Measurements from ENCODE around the gene RGPD5.
"Not testable (repeated sequence)": the region's sequence is repeated elsewhere in the genome, so short reads cannot be mapped to it uniquely, and the experiment has no call there.

RGPD5 gene

DNA sequence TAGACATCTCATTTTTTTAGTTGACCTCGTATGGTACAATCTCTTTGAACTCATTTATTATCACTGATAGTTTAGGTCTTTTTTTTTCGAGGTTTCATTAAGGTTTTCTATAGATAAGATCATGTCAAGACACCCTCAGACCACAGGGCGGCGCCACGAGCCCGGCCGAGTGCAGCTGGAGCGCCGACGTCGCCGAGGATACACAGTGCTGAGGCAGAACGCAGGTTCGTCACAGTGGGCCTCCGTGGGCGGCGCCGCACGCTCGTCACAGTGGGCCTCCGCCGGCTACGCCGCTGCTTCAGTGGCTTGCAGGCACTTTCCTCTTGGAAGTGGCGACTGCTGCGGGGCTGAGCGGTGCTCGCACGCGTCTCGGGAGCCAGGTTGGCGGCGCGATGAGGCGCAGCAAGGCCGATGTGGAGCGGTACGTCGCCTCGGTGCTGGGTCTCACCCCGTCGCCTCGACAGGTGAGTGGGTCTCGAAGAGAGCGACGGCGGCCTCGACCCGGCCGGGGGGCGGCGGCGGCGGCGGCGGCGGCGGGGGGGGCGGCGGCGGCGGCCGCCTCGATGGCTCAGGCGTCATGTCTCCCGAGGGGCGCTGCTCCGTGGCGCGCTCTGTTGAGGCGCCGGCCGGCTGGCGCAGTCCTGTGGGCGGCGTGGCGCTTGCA lies at the start of gene RGPD5:
RGPD5 (plus strand) TSS at position 232 of the 664 bp plus-strand sequence; CDS start at position 393, 161 bp downstream.
- not testable (repeated sequence) for DNase-seq

DNA sequence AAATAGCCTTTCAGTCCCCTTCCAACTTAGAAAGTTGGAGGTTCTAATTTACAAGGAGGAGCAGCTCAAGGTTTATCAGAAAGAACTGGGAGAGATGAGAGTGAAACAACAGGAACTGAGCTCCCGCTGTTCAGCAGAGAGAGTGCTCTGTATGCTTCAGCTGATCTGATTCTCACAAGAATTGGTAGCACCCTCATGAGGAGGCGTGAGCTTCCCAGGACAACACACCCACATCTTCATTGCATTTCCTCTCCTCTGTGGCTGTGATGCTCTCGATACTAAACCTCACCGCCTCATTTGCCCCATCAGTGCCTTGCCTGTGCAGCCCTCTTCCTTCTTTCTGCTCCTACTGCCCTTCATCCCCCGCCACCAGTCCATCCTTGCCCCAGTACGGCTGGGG lies 42.5 kb upstream of the RGPD5 start:
- not testable (repeated sequence) for DNase-seq

DNA sequence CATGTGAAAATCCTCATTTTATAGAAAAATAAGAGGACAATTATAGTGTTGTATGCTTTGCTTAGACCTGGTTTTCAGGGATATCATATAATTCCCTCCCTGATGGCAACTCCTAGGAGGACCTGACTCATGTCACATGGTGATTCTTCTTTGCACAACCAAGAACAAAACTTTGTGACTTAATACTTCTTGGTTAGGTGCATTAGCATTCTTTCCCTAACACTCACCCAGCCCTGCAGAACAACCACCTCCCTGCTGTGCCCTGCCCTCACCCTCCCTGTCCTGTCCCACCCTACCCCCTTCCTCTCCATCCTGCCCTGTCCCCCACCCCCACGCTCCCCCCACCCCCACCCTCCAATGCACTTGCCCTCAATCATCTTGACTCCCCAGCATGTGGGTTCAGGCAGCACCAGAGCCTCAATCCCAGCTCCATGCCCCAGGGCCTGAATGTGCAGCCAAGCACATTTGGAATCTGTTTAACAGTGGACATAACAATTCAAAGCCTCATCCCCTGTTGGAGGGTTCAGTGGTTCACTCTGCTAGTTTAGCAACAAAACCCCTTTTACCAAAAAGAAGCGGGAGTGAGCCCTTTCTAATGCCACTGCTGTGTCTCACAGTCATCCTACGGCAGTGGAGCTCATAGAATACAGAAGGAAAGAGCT lies 36.8 kb upstream of the RGPD5 start:
- DNase-seq: not testable (repeated sequence)

DNA sequence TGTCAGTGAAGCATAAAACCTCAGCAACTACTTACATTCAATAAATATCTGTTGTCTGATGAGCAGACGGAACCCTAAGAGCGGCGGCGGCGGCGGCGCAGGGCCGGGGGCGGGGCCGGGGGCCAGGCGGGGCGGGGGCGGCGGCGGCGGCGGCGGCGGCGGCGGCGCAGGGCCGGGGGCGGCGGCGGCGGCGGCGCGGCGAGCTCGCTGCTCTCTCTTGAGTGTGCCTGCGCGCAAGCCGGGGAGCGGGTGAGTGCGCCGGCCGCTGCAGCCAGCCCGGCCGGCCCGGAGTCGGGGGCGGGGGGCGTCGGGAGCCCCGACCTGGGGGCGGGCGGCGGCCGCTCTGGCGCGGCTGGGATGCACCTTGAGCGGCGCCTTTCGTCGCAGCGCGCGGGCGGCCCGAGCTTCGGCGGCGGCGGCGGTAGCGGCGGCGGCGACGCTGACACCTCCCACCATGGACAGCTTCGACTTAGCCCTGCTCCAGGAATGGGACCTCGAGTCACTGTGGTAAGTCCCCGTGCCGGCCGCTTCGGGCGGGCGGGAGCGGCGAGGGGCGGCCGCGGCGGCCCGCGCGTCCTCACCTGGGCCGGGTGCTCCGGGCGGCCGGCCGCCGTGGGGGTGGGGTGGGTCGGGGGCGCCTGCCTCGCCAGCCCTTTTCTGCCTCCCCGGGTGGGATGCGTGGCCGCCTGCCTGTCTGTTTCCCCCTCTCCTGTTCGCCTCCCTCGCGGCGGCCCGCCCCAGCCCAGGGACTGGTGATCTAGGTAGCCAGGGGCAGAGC lies 33.7 kb upstream of the RGPD5 start:
- DNase-seq: not testable (repeated sequence)

DNA sequence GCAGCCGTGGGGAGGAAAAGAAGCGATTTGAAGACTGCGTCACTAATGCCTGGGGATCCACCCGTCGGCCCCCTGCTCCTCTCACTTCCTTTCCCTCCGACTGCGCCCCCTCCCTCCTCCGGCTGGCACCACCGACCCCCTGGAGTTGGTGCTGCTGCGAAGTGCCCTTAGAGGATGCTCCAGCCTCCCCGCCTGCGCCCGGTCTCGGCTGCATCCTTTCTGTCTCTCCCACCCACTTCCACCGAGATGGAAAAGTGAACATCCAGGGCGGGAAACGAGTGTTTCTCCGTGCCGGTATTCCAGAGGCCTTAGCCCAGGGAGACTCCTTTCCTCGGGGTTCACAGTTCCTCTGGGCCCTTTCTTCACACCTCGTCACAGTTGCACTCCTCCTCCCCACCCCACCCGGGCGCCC lies 33.1 kb upstream of the RGPD5 start:
- DNase-seq: not testable (repeated sequence)

DNA sequence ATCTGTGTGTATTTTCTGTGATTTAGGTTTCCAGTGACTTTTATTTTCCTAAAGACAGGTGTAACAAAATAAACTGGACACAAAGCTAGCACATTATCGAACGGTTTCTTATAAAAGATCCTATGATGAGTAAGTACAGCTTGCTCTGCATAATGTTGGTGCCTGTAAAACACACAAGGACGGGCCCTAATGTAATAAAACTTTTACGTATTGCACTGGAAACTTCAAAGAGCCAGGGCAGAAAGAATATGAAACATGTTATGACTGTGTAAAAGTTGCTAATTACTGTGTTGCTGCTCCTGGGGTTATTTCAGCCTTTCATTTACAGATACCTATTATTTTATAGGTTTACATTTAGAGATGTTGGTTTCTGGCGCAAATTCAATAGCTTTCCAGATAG lies 32.1 kb upstream of the RGPD5 start:
- DNase-seq: not testable (repeated sequence)

DNA sequence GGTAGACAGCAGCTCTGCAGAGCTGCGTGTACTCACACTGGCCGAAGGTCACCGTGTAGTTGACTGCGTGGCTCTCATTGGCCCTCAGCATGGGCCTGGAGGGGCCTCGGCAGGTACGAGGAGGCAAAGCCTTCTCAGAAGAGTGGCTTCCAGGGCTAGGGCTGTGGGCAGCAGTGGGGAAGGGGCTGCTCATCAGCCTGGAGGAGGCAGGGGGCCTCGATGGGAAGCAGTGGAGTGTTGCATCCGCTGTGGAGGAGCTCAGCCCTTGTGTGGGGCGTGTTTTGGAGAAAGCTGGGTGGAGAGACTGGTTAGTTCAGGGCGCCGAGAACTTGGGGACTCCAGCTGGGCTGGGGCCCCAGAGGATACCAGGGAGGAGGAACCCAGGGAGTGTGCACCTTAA lies 28.0 kb upstream of the RGPD5 start:
- not testable (repeated sequence) for DNase-seq

DNA sequence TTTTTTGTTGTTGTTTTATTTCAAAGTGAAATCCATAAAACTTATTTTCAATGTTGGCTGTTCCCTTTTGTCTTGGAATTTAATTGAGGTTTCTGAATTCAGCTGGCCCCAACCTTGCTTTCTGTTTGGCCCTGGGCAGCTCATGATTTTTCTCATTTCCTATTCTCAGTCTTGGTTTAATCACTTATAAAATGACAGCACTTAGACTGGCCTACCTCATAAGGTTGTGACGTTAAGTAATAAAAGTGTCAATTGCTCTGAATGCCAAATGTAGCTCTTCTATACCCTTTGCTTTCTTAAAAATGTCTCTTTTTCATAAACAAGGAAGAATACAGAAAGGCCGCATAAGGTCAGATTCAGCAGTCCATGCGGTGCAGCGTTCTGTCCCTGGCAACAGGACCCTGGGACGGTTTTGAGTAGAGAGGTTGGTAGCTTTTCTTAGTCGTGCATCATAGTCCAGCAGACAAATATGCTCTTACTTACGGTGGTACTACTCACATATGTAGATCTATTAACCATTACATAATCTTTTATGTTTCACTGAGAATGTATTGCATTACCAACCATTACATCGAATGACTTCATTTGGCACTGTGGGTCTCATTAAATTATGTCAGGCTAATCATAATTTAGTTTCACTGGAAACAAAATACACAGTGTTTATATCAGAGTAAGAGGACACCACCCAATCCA lies 27.1 kb upstream of the RGPD5 start:
- not testable (repeated sequence) for DNase-seq

DNA sequence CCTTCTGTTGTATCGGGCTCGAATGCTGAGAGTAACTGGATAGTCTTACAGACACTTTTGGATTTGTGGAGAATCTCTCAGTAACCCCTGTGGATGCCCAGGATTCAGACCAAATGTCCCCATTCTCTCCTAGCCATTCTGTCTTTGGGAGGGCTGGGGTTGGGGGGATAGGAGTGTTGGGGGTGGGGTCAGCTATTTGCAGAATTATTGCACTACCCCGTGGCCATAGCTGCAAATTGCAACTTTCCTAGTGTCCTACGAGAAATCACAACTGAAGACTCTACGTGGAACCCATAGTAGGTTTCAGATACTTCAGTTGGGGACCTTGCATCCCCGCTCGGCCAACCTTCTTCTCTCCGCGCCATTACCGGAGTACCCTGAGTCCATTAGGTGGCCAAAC lies 25.2 kb upstream of the RGPD5 start:
- not testable (repeated sequence) for DNase-seq

DNA sequence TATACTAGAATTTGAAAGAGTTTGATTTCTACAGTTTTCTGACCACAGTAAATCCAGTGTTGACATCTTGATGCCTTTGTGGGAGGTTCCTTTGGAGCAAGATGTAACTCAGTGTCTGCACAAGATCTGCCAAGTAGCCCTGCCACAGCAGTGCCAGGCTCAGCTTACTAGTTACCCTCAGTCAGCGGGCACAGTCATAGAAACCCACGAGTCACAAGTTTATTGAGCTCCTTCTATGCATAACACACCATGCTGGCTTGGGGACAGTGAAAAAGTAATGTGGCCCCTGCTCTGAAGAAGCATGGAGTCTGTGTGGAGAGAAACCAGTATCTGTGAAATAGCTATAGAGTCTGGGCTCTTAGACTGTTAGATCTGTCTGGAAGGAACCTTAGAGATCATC lies 15.0 kb upstream of the RGPD5 start:
- not testable (repeated sequence) for DNase-seq

DNA sequence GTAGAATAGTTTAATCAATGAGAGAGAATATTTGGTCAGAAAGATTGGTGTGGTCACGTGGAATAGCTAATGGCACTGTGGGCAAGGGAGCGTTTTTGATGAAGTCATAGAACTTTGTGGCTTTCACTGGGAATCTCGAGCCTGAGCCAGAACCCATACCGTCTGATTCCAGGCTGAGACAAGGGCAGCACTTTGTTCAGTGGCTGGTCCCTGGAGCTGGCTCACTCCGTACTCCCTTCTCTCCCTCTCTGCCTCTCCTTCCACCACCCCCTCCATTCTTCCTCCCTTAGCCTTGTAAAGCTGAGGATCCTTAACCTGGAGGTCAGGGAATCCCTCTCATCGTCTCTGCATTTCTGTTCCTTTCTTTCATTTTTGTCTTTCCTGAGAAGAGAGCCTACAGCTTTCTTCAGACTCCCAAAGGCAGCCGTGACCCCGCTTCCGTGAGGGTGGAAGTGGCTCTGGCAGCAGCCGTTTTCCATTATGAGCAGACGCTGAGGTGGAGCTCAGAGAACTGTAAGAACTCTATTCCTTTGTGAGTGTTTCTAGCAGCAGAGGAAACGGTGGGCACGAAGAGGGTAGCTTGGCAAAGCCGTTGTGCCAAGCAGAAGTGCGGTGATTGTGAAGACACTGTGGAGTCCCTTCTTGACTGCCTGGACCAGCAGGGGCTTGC lies 12.8 kb upstream of the RGPD5 start:
- DNase-seq: not testable (repeated sequence)

DNA sequence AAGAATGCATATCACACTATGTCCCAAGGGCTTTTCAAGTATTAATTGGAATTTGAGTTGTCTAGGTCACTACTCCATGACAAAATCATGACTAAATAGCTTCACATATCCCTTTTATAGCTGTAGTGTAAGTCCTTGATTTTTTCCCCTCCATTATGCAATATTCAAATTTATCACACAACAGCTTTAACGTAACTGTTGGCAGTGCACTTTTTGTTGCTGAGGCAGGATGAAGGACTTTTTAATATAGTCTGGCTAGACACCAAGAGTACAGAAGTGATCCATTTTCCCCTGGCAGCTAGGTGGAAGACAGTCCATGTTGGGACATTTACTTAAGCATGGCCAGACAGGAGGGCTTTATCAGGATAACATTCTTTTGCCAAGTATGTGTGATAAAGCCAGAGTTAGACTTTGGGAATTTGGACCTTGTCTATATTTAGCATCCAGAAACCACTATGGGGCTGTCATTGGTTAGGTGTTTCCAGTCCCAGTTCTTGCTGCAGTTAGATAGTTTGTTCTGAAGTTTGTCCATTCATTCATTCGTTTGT lies 11.6 kb upstream of the RGPD5 start:
- not testable (repeated sequence) for DNase-seq

DNA sequence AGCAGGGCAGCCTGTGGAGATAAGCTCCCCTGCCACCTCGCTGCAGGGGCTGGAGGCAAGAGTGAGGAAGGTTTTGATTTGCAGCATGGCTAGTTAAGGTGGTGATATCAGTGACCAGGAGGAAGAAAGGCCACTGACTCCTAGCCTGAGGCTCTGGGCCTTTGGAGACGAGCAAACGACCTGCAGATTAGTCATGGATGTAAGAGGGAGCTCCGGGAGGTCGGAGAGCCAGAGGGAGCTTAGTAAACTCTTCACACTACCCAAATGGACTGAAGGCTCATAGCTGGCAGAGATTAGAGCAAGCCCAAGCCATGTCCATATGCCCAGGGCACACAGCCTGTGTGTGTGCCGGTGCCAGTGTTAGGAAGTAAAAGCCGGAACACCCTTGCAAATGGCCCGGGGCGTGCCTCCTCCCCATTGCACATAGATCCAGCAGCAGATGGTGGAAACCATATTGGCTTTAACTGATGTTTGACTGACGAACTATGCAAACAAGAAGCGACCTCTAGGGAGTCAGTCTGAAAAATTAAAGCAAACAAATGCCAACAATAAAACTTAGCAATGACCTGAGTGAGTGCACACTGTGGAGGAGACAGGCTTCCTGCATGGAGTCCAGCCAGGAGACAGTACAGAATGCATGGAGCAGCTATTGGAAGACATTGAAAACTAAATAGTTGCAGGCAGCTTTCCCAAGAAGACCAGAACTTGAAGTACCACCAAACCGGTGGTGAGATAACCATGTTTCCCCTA lies 2.4 kb upstream of the RGPD5 start:
- DNase-seq: not testable (repeated sequence)

DNA sequence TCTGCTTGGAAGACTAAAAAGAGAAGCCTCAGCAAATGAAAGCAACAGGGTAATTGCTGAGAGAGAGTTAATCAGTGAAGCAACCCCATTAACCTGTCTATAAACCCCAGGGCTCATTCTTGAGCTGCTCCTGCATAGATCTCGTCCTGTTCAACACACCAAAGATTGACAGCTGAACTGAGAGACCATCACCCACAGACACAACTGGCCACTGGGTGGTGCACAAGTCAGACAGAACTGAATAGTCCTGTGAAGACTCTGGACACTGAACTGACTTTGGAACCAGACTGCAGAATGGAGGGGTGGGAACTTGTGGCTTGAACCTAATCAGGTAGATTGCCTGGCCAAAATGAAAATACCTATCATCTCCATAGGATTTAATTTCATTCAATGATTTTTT lies 1.4 kb upstream of the RGPD5 start:
- not testable (repeated sequence) for DNase-seq

DNA sequence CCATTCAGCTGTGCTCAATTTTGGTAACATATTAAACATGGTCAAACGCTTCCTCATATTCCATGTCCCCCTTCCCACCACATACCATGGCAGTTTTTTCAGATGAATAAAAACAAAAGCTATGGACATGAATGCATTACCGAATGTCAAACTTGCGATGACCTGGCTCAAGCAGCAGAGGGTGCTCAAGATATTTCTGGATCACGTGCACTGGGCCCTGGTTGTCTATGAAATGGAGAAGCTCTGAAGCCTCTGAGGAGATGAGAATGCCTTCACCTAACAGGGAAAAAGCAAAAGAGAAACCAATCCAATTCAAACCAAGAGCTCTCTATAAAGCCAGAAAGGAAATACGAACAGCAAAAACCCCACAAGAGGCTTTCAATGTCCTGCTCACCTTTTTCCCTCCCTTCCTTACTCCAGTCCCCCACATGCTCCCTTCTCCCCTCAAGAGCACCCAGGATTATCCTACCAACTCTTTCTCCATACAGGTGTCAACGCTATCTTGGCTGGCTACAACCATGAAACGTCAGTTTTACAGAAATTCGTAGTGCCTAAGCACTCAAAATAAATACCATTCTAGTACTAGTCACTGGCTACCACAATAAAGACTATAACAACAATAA lies 77.1 kb downstream of the RGPD5 start:
- not testable (repeated sequence) for DNase-seq

DNA sequence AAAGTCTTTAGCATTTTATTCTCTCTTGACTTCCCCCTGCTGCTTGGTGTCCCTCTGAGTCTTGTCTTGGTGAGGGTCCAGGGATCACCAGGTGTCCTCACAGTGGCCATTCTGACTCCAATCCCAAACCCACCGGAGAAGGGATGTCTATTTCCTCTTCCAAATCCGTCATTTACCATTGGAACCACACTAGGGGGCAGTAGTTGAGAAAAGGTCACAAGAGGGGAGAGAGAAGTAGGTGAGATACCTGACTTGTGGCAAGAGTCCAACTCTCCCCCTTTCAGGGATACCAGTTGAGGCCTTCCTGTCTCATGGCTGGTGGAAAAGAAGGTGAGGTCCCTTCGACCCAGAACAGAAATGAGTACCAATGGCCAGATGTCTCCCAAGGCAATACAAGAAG lies 82.5 kb downstream of the RGPD5 start:
- DNase-seq: not testable (repeated sequence)

DNA sequence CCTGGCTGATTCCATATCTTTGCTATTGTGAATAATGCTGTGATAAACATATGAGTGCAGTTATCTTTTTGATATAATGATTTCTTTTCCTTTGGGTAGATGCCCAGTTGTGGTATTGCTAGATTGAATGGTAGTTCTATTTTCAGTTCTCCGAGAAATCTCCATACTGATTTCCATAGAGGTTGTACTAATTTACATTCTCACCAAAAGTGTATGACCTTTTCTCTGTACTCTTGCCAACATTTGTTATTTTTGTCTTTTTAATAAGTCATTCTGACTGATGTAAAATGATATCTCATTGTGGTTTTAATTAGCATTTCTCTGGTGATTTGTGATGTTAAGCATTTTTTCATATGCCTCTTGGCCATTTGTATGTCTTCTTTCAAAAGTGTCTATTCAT lies 88.0 kb downstream of the RGPD5 start:
- DNase-seq: not testable (repeated sequence)

DNA sequence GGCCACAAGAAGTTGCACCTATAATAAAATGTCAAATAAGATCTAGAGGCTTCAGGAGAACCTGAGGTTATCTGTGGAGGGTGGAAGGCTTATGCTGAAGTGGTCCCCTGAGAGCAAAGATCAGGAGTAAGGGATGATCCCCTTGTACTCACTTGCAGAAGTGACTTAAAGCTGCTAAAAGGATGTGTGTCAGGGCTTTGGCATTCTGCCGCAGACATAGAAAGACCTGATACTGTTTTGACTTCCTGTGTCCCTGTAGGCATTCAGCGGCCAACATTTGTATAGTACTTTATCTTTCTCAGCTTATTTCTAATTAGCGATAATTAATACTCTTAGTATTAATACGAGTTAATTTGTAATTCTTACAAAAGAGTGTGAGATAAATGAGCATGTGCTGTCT lies 94.3 kb downstream of the RGPD5 start:
- DNase-seq: not testable (repeated sequence)

DNA sequence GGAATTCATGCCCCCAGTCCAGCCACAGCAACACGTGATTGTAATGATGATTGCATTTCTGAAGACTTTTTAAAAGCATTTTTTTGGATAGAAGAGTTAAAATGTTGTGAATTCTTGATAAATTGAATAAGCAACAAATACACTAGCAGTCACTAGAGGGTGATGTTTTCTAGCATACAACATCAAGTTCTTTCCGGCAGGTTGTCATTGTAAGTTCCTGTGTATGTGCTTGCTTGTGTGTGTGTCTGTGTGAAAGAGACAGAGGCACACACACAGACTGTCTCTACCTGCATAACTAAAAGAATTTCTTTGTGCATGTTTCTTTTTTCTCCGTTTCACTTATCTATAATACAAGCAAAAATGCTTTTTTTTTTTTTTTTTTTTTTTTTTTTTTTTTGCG lies 95.8 kb downstream of the RGPD5 start:
- DNase-seq: not testable (repeated sequence)

DNA sequence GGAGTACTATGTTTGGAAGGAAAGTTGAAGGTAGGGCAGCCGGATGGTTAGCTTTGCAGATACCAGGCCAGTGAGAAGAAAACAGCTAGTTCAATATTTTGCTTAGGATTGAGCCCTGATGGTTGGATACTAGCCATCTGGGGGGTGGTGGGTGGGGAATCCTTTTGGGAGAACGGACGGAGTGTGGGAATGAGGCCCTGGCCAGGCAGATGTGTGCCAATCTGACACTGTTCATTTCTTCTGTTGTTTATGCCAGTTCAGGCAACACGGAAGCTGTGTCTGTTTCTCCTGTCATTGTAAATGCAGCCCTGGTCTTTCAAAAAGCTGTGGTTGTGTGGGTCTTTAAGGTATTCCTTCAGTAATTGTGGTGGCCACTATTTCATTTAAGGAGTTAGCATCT lies 96.9 kb downstream of the RGPD5 start:
- DNase-seq: not testable (repeated sequence)

DNA sequence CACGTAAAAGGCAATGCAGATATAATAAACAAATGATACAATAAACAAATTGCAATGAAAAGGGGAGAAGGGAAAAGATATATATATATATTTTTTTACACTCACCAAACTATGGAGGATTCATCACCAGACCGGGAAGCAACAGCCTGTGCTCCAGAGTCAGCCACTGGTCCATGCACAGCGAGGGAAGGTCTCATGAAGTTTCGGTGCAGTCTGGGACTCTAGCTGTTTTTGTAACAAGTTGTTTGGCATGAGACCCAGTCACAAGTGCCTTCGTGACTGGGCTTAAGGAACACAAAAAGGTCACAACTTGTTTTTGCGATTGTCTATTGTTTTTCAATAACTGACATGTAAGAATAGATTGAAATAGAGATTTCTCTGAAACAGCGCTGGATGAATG lies 99.6 kb downstream of the RGPD5 start:
- DNase-seq: not testable (repeated sequence)
